Adipose tissue (tissue), 3 donors: ENCODE results near the gene LPGAT1. TPM values are rescaled to one million over a fixed set of nuclear protein-coding genes. Genes with fewer than 3 reads are reported as not detected.

Experiments used
- H3K27ac ChIP-seq: one replicate; pipeline ENCODE4 v1.5.1; 2013; ENCODE audit warnings: low read depth, low read length
- WGBS, 3 donors: extraction: QIAGEN DNeasy Blood & Tissue Kit; methylation state at CpG; one replicate each; pipeline ENCODE4 v1.1.7; 2013; 5-methylcytosine and 5-hydroxymethylcytosine counted together
- polyA plus RNA-seq, 3 donors: library from polyadenylated mRNA; stranded (reverse); fragments of 200-250 nt; gene quantifications; one replicate each; pipeline ENCODE4 v1.2.3, GENCODE V29; 2013
- donor health status: healthy with polysubstance abuse.
- donor health status: Bipolar disorder and iron deficiency.
- donor health status: healthy.

The LPGAT1 gene
- polyA plus RNA-seq, 3 donors = 6.0 to 13.0 (median 10.5) TPM

- 76 to 81% (median 81%) methylated on average over 4 of the region's 4 CpGs for WGBS, 3 donors
Observed at GRCh38 chr1:211831558-211832323, 1.2 kb upstream of the LPGAT1 start.

GRCh38 chr1:211830055-211830327 lies 572 bp downstream of the LPGAT1 start:
- WGBS, 3 donors = 0 to 1% (median 1%) methylated on average over 13 to 45 of the region's 45 CpGs

More at GRCh38 chr1:211831558-211832323, 1.2 kb upstream of the LPGAT1 start:
- no peak overlapping the region for H3K27ac ChIP-seq

GRCh38 chr1:211829343-211830054 lies 1.1 kb downstream of the LPGAT1 start:
- 18 to 28% (median 27%) methylated on average over 22 of the region's 22 CpGs for WGBS, 3 donors
- peak overlapping the region; percentile 41 for H3K27ac ChIP-seq

More at GRCh38 chr1:211830055-211830327, 572 bp downstream of the LPGAT1 start:
- peak overlapping the region; percentile 41 for H3K27ac ChIP-seq

GRCh38 chr1:211828584-211829342 lies 1.8 kb downstream of the LPGAT1 start:
- H3K27ac ChIP-seq = no peak overlapping the region

GRCh38 chr1:211827051-211827450 lies 3.5 kb downstream of the LPGAT1 start:
- no peak overlapping the region for H3K27ac ChIP-seq

More at GRCh38 chr1:211828584-211829342, 1.8 kb downstream of the LPGAT1 start:
- WGBS, 3 donors = 77 to 89% (median 83%) methylated on average over 9 of the region's 9 CpGs

GRCh38 chr1:211825980-211826379 lies 4.6 kb downstream of the LPGAT1 start:
- H3K27ac ChIP-seq = no peak overlapping the region
- WGBS, 3 donors = 98 to 100% (median 100%) methylated on average over 1 of the region's 1 CpG

- no peak overlapping the region for H3K27ac ChIP-seq
- WGBS, 3 donors = 80 to 96% (median 81%) methylated on average over 5 of the region's 5 CpGs
Observed at GRCh38 chr1:211822677-211823407, 7.7 kb downstream of the LPGAT1 start.

- H3K27ac ChIP-seq = no peak overlapping the region
Observed at GRCh38 chr1:211816586-211816985, 14.0 kb downstream of the LPGAT1 start.

GRCh38 chr1:211814313-211814712 lies 16.2 kb downstream of the LPGAT1 start:
- WGBS, 3 donors = 81 to 100% (median 93%) methylated on average over 1 of the region's 1 CpG
- H3K27ac ChIP-seq = no peak overlapping the region

GRCh38 chr1:211813590-211813989 lies 17.0 kb downstream of the LPGAT1 start:
- no peak overlapping the region for H3K27ac ChIP-seq

GRCh38 chr1:211812584-211812983 lies 18.0 kb downstream of the LPGAT1 start:
- H3K27ac ChIP-seq = no peak overlapping the region
- 80 to 92% (median 82%) methylated on average over 4 of the region's 4 CpGs for WGBS, 3 donors

- no peak overlapping the region for H3K27ac ChIP-seq
- WGBS, 3 donors = 41 to 50% (median 48%) methylated on average over 2 of the region's 2 CpGs
Observed at GRCh38 chr1:211811848-211812247, 18.7 kb downstream of the LPGAT1 start.

- WGBS, 3 donors = 74 to 80% (median 74%) methylated on average over 3 of the region's 3 CpGs
- no peak overlapping the region for H3K27ac ChIP-seq
Observed at GRCh38 chr1:211811126-211811525, 19.4 kb downstream of the LPGAT1 start.

GRCh38 chr1:211808475-211808874 lies 22.1 kb downstream of the LPGAT1 start:
- 83 to 97% (median 89%) methylated on average over 2 of the region's 2 CpGs for WGBS, 3 donors
- H3K27ac ChIP-seq = no peak overlapping the region

GRCh38 chr1:211804915-211805314 lies 25.6 kb downstream of the LPGAT1 start:
- WGBS, 3 donors = 48 to 92% (median 92%) methylated on average over 2 of the region's 2 CpGs
- no peak overlapping the region for H3K27ac ChIP-seq

- WGBS, 3 donors = 97 to 100% (median 98%) methylated on average over 3 of the region's 3 CpGs
- H3K27ac ChIP-seq = no peak overlapping the region
Observed at GRCh38 chr1:211800925-211801607, 29.5 kb downstream of the LPGAT1 start.

GRCh38 chr1:211797994-211798393 lies 32.6 kb downstream of the LPGAT1 start:
- WGBS, 3 donors = 61 to 71% (median 62%) methylated on average over 2 of the region's 2 CpGs
- no peak overlapping the region for H3K27ac ChIP-seq

- H3K27ac ChIP-seq = no peak overlapping the region
- WGBS, 3 donors = 97 to 100% (median 100%) methylated on average over 2 of the region's 2 CpGs
Observed at GRCh38 chr1:211791979-211792378, 38.6 kb downstream of the LPGAT1 start.
